Heart left ventricle (tissue), 13 donors: Measurements from ENCODE around the gene KCNAB1.

Experiments used
- CTCF ChIP-seq, 12 donors: fragments of 200-600 bp; sonication (generic) in 4 of 12; IDR thresholded peaks; one replicate each; pipeline versions ENCODE4 v1.5.0 to v1.8.0; 2018 to 2022; ENCODE audit warnings: antibody characterized with exemption in 12 of 12, mild to moderate bottlenecking in 5 of 12
- POLR2A ChIP-seq, 2 donors: fragments of 450-650 bp; IDR thresholded peaks; one replicate each; pipeline ENCODE4 v1.6.1; 2017; ENCODE audit warnings: antibody characterized with exemption in 2 of 2, mild to moderate bottlenecking in 2 of 2, moderate library complexity in 2 of 2
- donor health status: ischemic (EF 13 %, LVEDD 7.1; RV severe dilation, severe dysfunction).
- donor health status: DM: no; HTN: yes; CAD: no.
- donor health status: DM: no; HTN: no; CAD: no.
- donor health status: ischemic (EF 25% LVEDD 6.9; RV normal size, moderate dysfunction).
- donor health status: ischemic (EF 25% LVEDD 5.7; RV mildly dilated, moderate dysfunction).
- donor health status: ischemic (EF 35%, LVEDD 5.7; RV mildly dilated, moderate dysfunction).
- donor health status: nonischemic (EF 11% LVEDD 7.7; RV severe dilation, severe dysfunction).
- donor health status: DM: yes; HTN: yes; CAD: no.
- donor health status: PGD.
- donor health status: ischemic (EF 29% LVEDD 5.4; RV normal size, mild dysfunction).
- donor health status: nonischemic (EF 23%, LVEDD 6.1; RV moderate dilation, normal function).

- TF ChIP-seq CTCF (IDR thresholded peaks at IDR 0.05) (no peak), POLR2A (IDR thresholded peaks at IDR 0.05) (no peak)
Observed at GRCh38 chr3:156252656-156253055, 132.3 kb downstream of the KCNAB1 start.
